T-helper 22 cell (primary cell): Measurements from ENCODE around the gene MTA1.

Experiments used
- DNase-seq: peaks from one replicate; pipeline ENCODE4 v3.0.0-alpha.2; 2020; ENCODE audit warnings: low read depth

Gene MTA1

GRCh38 chr14:105424861-105425260 is 5.2 kb downstream of the MTA1 start:
- DNase-seq: no peak

GRCh38 chr14:105425823-105426247 is 6.2 kb downstream of the MTA1 start:
- no peak for DNase-seq

GRCh38 chr14:105426416-105427130 is 6.9 kb downstream of the MTA1 start:
- no peak for DNase-seq

- DNase-seq: no peak
Observed at GRCh38 chr14:105427412-105427811, 7.8 kb downstream of the MTA1 start.

- DNase-seq: no peak
Observed at GRCh38 chr14:105427936-105428485, 8.4 kb downstream of the MTA1 start.

GRCh38 chr14:105430042-105430441 is 10.4 kb downstream of the MTA1 start:
- no peak for DNase-seq

DNA sequence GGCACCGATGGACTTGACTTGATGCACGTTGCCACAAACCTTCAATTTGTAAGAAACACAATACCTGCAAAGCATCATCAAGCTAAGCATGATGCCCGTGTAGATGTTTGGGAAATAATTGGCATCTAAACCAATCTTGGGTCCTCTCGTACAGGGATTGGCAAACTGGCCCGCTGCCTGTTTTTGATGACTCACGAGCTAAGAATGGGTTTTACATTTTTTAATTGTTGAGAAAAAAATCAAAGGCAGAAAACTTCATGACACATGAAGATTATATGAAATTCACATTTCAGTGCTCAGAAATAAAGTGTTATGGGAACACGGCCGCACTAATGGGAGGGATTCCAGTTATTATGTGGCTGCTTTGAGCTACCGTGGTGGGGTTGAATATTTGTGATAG is 10.9 kb downstream of the MTA1 start:
- DNase-seq: no peak

DNA sequence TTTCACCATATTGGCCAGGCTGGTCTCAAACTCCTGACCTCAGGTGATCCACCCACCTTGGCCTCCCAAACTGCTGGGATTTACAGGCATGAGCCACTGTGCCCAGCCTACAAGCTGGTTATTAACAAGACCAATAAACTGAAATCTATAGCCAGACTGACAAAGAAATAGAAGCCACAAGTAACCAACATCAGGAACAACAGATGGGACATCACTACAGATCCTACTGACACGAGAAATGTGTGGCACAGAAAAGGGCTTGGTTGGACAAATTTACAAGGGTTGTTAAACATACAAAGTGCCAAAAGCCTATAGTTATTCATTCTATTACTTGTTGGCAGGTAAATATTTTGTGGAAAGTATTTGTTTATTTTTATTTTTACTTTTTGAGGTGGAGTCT is 11.6 kb downstream of the MTA1 start:
- DNase-seq: no peak

DNA sequence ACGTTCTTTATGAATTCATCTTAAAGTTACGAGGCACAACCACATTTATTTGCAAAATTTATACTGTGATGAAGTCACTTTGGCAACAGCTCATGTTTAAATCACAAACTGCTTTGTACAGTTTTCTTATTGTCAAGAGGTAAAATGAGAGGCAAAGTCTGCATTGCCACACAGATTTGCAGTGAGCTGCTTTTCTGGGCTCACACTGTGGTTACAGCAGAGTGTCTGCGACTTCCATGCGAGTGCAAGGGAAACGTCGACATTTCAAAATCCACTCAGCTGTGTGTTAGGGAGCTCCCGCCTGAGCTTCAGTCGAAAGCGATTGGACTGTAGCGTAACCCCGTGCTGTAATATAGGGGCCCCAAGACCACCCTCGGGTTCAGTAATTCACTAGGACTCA is 13.0 kb downstream of the MTA1 start:
- DNase-seq: no peak

GRCh38 chr14:105433161-105433605 is 13.6 kb downstream of the MTA1 start:
- no peak for DNase-seq

- DNase-seq: no peak
Observed at GRCh38 chr14:105436402-105436801, 16.8 kb downstream of the MTA1 start.

DNA sequence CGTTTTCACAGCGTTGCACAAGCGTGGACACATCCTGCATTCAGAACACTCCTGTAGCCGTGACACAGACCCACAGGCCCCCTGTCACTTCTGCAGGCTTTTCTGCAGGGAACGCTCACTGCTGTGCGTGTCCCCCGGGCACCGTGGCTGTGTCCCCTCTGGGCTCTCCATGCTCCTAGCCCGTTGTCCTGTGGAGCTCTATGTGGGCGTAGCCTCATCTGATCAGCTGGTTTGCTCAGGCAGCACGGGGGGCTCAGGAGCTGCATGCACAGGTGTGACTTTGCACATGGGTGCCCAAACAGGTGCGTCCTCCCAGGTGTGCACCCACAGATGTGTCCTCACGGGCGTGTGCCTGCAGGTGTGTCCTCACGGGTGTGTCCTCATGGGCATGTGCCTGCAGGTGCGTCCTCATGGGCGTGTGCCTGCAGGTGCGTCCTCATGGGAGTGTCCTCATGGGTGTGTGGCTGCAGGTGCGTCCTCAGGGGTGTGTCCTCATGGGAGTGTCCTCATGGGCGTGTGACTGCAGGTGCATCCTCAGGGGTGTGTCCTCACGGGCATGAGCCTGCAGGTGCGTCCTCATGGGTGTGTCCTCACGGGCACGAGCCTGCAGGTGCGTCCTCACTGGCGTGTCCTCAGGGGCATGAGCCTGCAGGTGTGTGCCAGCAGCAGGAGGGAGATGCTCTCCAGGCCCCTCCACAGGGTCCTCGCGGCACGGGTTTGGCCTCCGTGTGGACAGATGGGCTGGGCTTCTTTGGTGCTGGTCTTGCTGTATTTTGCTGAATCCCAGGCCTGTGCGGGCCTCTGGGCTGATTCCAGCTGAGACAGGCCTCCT is 17.5 kb downstream of the MTA1 start:
- no peak for DNase-seq

GRCh38 chr14:105437723-105438500 is 18.3 kb downstream of the MTA1 start:
- DNase-seq: no peak

- DNase-seq: no peak
Observed at GRCh38 chr14:105439179-105439578, 19.6 kb downstream of the MTA1 start.

DNA sequence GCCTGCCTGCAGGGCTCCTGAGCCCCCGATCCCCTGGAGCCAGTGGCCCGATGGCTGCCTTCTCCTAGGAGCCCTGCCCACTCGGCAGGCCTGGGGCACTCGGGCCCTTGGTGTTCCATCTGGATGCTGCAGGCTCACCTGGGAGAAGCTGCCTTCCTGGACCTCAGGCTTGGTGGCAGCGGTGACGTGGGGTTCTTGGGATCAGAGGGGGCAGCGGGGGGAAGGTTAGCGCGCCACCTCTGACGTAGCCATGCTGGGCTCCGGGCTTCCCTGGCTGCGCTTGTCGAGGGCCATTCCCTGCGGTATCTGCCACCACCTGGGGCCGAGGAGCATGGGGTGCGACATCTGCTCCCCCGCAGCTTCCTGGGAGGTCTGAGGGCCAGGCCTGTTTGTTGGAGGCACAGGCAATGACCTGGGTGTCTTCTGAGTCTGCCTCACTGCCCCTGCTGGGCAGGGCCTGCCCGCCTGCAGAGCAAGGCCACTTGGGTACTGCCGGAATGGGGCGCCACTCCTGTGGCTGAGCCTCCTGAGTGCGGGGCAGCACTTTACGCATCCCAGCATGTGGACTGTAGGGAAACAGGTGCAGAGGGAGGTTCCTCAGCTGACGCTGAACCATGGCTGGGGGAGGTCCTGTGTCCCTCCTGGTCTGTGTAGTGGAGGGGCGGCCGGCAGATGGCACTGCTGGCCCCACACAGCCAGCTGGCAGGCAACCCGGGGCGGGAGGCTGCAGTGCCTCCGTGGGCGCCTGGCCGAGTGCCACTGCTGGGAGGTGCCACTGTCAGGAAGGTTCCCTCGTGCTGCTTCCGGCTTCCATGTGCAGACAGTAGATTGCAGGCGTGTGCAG is 20.3 kb downstream of the MTA1 start:
- DNase-seq: no peak

DNA sequence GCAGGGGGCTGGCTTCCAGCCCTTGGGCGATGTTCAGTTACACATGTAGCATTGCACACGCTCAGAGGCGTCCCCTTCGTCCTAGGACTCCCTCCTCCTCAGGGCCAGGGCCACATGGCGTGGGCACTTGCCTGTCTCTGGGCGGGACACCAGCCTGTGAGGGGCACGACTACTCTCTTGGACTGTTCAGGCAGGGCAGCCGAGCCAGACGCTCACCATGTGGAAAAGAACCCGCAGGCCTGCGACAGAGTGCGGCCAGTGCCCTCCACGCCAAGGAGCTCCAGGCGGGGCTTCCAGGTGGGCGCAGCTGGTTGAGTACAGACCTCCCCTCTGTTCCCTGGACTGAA is 20.9 kb downstream of the MTA1 start:
- DNase-seq: no peak

GRCh38 chr14:105440992-105441391 is 21.4 kb downstream of the MTA1 start:
- no peak for DNase-seq

DNA sequence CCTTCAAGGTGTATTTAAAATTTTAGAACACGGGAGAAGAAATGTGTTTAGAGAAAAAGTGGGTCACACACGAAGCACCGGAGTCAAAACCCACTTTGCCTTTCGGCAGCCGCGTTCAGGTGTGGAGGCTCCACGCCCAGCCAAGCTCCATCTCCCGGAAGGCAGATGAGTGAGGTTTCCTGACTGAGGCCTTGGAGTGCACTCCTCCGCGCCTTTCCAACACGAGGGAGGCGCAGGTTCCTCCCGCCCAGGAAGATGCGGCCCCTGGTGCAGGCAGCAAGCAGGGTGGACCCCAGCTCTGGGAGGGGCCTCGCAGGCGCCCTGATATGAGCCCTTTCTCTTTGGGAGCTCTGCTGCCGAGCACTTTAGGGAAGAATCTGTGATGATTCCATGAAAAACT is 22.5 kb downstream of the MTA1 start:
- no peak for DNase-seq

- no peak for DNase-seq
Observed at GRCh38 chr14:105442834-105443233, 23.2 kb downstream of the MTA1 start.

DNA sequence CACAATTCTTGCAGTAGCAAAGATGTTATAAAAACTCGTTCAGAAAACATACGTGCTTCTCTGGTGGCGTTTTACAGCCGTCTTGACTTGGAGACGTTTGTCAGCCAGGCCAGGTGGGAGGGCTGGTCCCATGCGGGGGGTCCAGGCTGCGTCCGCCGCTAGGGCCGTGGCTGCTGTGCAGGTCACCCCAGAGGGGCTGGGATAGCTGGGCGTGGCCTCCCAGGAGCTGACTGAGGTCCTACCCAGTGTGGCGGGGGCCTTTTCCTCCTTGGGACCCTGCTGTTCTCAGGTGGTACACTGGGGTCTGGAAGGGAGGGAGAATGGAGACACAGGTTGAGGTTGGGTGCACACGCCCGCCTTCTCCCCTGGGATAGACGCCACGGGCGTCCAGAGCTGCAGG is 25.2 kb downstream of the MTA1 start:
- no peak for DNase-seq

DNA sequence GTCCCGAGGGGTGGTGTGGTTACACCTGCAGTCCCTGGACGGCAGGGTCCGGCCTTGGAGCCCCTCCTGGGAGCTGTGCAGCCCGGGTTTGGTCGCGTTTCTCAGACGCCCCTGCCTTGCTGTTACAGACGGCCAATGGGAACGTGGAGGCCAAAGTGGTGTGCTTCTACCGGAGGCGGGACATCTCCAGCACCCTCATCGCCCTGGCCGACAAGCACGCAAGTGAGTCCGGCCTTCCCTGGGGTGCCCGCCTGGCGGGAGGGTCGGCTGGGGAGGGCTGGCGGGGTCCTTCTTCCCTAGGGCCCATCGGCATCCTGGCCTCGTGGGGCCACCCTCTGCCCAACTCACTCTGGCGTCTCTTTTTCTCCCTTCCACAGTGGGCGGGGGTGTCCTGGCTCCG is 25.7 kb downstream of the MTA1 start:
- no peak for DNase-seq
